ENCODE data around the gene GXYLT1. TPM values are rescaled to one million over a fixed set of nuclear protein-coding genes. Genes with fewer than 3 reads are reported as not detected.

GXYLT1 gene
- total and polyA plus RNA-seq, 2 experiments from 2014 or later: 9.0 to 28.8 TPM

DNA sequence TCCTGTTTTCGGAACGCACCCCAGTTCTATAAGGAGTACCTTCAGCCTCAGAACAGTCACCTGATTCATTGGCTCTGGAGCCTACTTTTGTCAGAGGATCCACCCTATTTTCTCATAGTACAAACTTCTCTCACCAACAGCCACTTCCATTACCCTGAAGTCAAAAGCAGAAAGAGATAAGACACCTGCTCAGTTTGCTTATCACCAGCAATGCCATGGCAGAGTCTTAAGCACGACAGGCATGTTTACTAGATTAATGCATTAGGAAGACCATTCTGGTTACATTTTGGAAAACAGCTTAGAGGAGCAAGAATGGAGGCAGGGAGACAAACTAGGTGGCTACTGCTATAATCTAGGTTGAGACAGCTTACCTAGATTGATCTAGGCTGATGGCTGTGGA lies 67.7 kb downstream of the GXYLT1 start:
- Histone ChIP-seq H3K4me1 (ENCODE audit: insufficient read depth) (no peaks in the 10 kb centered on the region), H3K79me2 (no peaks in the 10 kb centered on the region), H3K27ac (no peak overlapping the region), H3K36me3 (replicated peaks; ENCODE audit: insufficient read depth, low read depth) (no peaks in the 10 kb centered on the region), H3K27me3 (no peaks in the 10 kb centered on the region), H3K4me2 (no peak overlapping the region), H3K9me2 (replicated peaks; ENCODE audit: insufficient read depth) (no peaks in the 10 kb centered on the region), H3K9me3 (ENCODE audit: low read depth) (no peaks in the 10 kb centered on the region), H4K20me1 (ENCODE audit: insufficient read depth, poor library complexity, severe bottlenecking) (no peaks in the 10 kb centered on the region), H2AFZ (no peak overlapping the region), H3K4me3 (no peak overlapping the region)
- TF ChIP-seq EZH2 (IDR thresholded peaks at IDR 0.05; ENCODE audit: borderline replicate concordance): no peak
- TF ChIP-seq, protein P1, sequence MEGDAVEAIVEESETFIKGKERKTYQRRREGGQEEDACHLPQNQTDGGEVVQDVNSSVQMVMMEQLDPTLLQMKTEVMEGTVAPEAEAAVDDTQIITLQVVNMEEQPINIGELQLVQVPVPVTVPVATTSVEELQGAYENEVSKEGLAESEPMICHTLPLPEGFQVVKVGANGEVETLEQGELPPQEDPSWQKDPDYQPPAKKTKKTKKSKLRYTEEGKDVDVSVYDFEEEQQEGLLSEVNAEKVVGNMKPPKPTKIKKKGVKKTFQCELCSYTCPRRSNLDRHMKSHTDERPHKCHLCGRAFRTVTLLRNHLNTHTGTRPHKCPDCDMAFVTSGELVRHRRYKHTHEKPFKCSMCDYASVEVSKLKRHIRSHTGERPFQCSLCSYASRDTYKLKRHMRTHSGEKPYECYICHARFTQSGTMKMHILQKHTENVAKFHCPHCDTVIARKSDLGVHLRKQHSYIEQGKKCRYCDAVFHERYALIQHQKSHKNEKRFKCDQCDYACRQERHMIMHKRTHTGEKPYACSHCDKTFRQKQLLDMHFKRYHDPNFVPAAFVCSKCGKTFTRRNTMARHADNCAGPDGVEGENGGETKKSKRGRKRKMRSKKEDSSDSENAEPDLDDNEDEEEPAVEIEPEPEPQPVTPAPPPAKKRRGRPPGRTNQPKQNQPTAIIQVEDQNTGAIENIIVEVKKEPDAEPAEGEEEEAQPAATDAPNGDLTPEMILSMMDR (IDR thresholded peaks at IDR 0.05; ENCODE audit: poor library complexity): no peak
- no peak for TF ChIP-seq EZH2phosphoT487 (IDR thresholded peaks at IDR 0.05; ENCODE audit: low read depth, severe bottlenecking, unreplicated experiment)
- WGBS (ENCODE audit: low lambda C conversion rate, missing lambda C conversion rate): 87% methylated on average over 3 of the region's 3 CpGs
- DNase-seq (ENCODE audit: low spot score): no peak

DNA sequence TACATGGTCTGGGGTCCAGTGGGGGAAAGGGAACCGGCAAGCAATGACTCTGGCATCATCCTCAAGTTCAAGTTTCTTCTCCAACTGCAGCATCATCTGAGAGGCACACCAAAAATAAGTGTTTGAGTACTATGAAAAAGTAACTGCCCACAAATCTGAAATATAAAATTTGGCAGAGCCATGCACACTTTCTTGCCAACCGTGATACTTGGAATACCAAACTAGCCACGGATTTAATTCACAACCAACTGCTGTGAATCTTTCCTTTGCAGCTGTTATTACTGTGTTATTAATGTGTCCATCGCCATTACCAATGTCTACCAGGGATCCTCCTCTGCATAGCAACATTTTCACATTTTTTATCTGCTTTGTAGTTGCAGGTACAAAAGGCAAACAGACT lies 74.6 kb downstream of the GXYLT1 start:
- Histone ChIP-seq H3K9me3 (ENCODE audit: low read depth) (no peaks in the 10 kb centered on the region), H2AFZ (no peak overlapping the region), H3K4me3 (no peak overlapping the region), H3K36me3 (replicated peaks; ENCODE audit: insufficient read depth, low read depth) (no peaks in the 10 kb centered on the region), H3K4me2 (no peak overlapping the region), H4K20me1 (ENCODE audit: insufficient read depth, poor library complexity, severe bottlenecking) (no peaks in the 10 kb centered on the region), H3K27ac (no peak overlapping the region), H3K9me2 (replicated peaks; ENCODE audit: insufficient read depth) (no peaks in the 10 kb centered on the region), H3K27me3 (no peaks in the 10 kb centered on the region), H3K79me2 (no peaks in the 10 kb centered on the region), H3K4me1 (ENCODE audit: insufficient read depth) (no peaks in the 10 kb centered on the region)
- TF ChIP-seq EZH2phosphoT487 (IDR thresholded peaks at IDR 0.05; ENCODE audit: low read depth, severe bottlenecking, unreplicated experiment): no peak
- TF ChIP-seq, protein P1 (IDR thresholded peaks at IDR 0.05; ENCODE audit: poor library complexity): no peak
- no peak for TF ChIP-seq EZH2 (IDR thresholded peaks at IDR 0.05; ENCODE audit: borderline replicate concordance)
- DNase-seq (ENCODE audit: low spot score): no peak
- WGBS (ENCODE audit: low lambda C conversion rate, missing lambda C conversion rate): 97% methylated on average over 4 of the region's 4 CpGs

DNA sequence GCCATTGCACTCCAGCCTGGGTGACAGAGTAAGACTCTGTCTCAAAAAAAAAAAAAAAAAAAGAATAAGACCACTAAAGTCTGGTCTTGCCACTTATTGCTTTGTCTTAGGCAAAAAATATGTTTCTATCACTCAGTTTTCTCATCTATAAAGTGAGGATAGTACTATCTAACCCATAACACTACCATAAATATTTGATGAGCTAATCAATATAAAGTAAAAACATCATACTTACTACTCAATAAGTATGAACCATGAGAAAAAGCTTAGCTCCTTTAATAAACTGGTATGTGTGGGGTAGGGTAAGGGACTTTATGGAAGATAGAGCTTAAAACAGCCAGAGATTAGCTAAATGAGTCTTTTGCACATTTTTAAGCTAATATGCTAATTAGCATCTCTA lies 85.5 kb downstream of the GXYLT1 start:
- Histone ChIP-seq H3K4me2 (no peak overlapping the region), H3K36me3 (replicated peaks; ENCODE audit: insufficient read depth, low read depth) (no peaks in the 10 kb centered on the region), H3K79me2 (no peaks in the 10 kb centered on the region), H4K20me1 (ENCODE audit: insufficient read depth, poor library complexity, severe bottlenecking) (no peaks in the 10 kb centered on the region), H2AFZ (no peak overlapping the region), H3K27ac (no peak overlapping the region), H3K4me1 (ENCODE audit: insufficient read depth) (no peaks in the 10 kb centered on the region), H3K9me2 (replicated peaks; ENCODE audit: insufficient read depth) (no peaks in the 10 kb centered on the region), H3K27me3 (no peaks in the 10 kb centered on the region), H3K4me3 (no peak overlapping the region), H3K9me3 (ENCODE audit: low read depth) (no peaks in the 10 kb centered on the region)
- TF ChIP-seq, protein P1 (IDR thresholded peaks at IDR 0.05; ENCODE audit: poor library complexity): no peak
- TF ChIP-seq EZH2 (IDR thresholded peaks at IDR 0.05; ENCODE audit: borderline replicate concordance): no peak
- TF ChIP-seq EZH2phosphoT487 (IDR thresholded peaks at IDR 0.05; ENCODE audit: low read depth, severe bottlenecking, unreplicated experiment): no peak
- no peak for DNase-seq (ENCODE audit: low spot score)

DNA sequence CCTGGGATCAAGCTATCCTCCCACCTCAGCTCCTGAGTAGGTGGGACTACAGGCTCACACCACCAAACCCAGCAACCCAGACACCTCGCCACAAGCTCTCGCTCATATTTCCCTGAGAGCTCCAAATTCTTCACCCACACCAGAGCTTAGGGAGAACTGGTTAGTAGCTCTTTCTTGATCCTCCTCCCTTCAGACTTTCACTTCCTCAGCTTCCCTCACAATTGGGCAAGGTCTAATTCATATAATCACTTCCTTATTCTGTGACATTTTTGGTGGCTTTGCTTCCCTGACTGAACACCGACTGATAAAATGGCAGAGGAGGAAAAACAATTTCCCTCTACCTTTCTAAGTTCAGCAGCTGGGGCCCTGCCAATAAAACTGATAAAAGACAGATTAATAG lies 88.5 kb downstream of the GXYLT1 start:
- no peaks in the 10 kb centered on the region for H3K9me3 ChIP-seq (ENCODE audit: low read depth)
- H3K4me2 ChIP-seq: no peak overlapping the region
- H3K4me3 ChIP-seq: no peak overlapping the region
- no peak overlapping the region for H3K27ac ChIP-seq
- TF ChIP-seq, protein P1 (IDR thresholded peaks at IDR 0.05; ENCODE audit: poor library complexity): no peak
- TF ChIP-seq EZH2 (IDR thresholded peaks at IDR 0.05; ENCODE audit: borderline replicate concordance): no peak
- TF ChIP-seq EZH2phosphoT487 (IDR thresholded peaks at IDR 0.05; ENCODE audit: low read depth, severe bottlenecking, unreplicated experiment): no peak
- no peaks in the 10 kb centered on the region for H4K20me1 ChIP-seq (ENCODE audit: insufficient read depth, poor library complexity, severe bottlenecking)
- no peaks in the 10 kb centered on the region for H3K36me3 ChIP-seq (replicated peaks; ENCODE audit: insufficient read depth, low read depth)
- WGBS (ENCODE audit: low lambda C conversion rate, missing lambda C conversion rate): 89% methylated on average over 3 of the region's 3 CpGs
- no peaks in the 10 kb centered on the region for H3K4me1 ChIP-seq (ENCODE audit: insufficient read depth)
- no peaks in the 10 kb centered on the region for H3K27me3 ChIP-seq
- no peak for DNase-seq (ENCODE audit: low spot score)
- H3K79me2 ChIP-seq: no peaks in the 10 kb centered on the region
- no peak overlapping the region for H2AFZ ChIP-seq
- H3K9me2 ChIP-seq (replicated peaks; ENCODE audit: insufficient read depth): no peaks in the 10 kb centered on the region
